AG04450 (cell line): ENCODE data around the gene KRTAP5-10. TPM values are rescaled to one million over a fixed set of nuclear protein-coding genes. Genes with fewer than 3 reads are reported as not detected.
"Not testable (repeated sequence)": the region's sequence is repeated elsewhere in the genome, so short reads cannot be mapped to it uniquely, and the experiment has no call there.

ENCODE experiments used
- CTCF ChIA-PET: fragments of 300-600, 350-600 bp; formaldehyde crosslinking; extraction: SDS; loops from one replicate; lab custom pipeline; 2022; ENCODE audit warnings: antibody characterized with exemption, inconsistent platforms; lab: Charles Lee
- POLR2A ChIA-PET: fragments of 350-600 bp; formaldehyde crosslinking; extraction: SDS; loops from one replicate; lab custom pipeline; 2021; ENCODE audit warnings: antibody characterized with exemption, inconsistent platforms; lab: Yijun Ruan, JAX
- DNase-seq: peaks from one replicate; pipeline ENCODE4 v3.0.0-alpha.2; 2011; ENCODE audit warnings: low read depth, low spot score
- H3K27ac ChIP-seq: one replicate; pipeline ENCODE4 v1.5.1; 2012; ENCODE audit warnings: low read depth, low read length, control low read depth
- H3K27me3 ChIP-seq: one replicate; pipeline ENCODE4 v1.6.0; 2012; ENCODE audit warnings: low read length; ENCODE audit not compliant: control insufficient read depth, insufficient read depth
- H3K4me3 ChIP-seq: 2 replicates; pipeline ENCODE4 v1.5.1; 2011; ENCODE audit warnings: mild to moderate bottlenecking, low read depth, low read length, control low read depth
- H3K9me3 ChIP-seq: 2 replicates; pipeline ENCODE4 v1.5.1; 2012; ENCODE audit warnings: low read length; ENCODE audit not compliant: control insufficient read depth, insufficient read depth
- CTCF ChIP-seq: IDR thresholded peaks from 2 replicates; pipeline ENCODE4 v1.5.1; 2011; ENCODE audit warnings: low read depth, low read length, control low read depth, inconsistent platforms
- polyA plus RNA-seq: library from polyadenylated mRNA; depleted of rRNA; stranded (reverse); fragments of >200 nt; gene quantifications from 2 replicates; pipeline ENCODE4 v1.2.3, GENCODE V29; 2011

KRTAP5-10 gene
- polyA plus RNA-seq, 1 experiment, result not detected

- TF ChIP-seq CTCF, result peak; percentile 94
- DNase-seq, result peak; percentile 32
- Histone ChIP-seq H3K9me3 (no peaks in the 10 kb centered on the region), H3K4me3 (no peak overlapping the region), H3K27me3 (peaks cover 3% of the 10 kb centered on the region), H3K27ac (no peak overlapping the region)
- ChIA-PET CTCF (interaction anchor here (0.6 to 1.3 kb wide), 5 partner anchors 9 to 274 kb away, joined by 3 to 7 read pairs (median 5); partner anchors contain the start of gene NADSYN1), POLR2A (no interaction called here)
Observed at GRCh38 chr11:71580057-71581003, 15.0 kb downstream of the KRTAP5-10 start.

GRCh38 chr11:71581826-71582225, 16.5 kb downstream of the KRTAP5-10 start:
- H3K27ac ChIP-seq, result no peak overlapping the region
- no peak overlapping the region for H3K4me3 ChIP-seq
- TF ChIP-seq CTCF, result no peak
- H3K9me3 ChIP-seq, result no peaks in the 10 kb centered on the region
- ChIA-PET CTCF (no interaction called here), POLR2A (no interaction called here)
- no peak for DNase-seq
- peaks cover 3% of the 10 kb centered on the region for H3K27me3 ChIP-seq

GRCh38 chr11:71582309-71582895, 17.0 kb downstream of the KRTAP5-10 start, which contains the start of gene KRTAP5-11:
Gene KRTAP5-11 (minus strand): TSS chr11:71582875. CDS start chr11:71582837, 38 bp downstream.
- H3K27ac ChIP-seq, result no peak within 1 kb of the TSS
- TF ChIP-seq CTCF, result no peak
- ChIA-PET CTCF (no interaction called here), POLR2A (no interaction called here)
- H3K9me3 ChIP-seq, result no peaks in the 10 kb centered on the region
- DNase-seq, result no peak
- peaks cover 3% of the 10 kb centered on the region for H3K27me3 ChIP-seq
- no peak within 1 kb of the TSS for H3K4me3 ChIP-seq

GRCh38 chr11:71582969-71583368, 17.6 kb downstream of the KRTAP5-10 start:
- POLR2A ChIA-PET, DNase-seq, CTCF ChIA-PET: not testable (repeated sequence)

GRCh38 chr11:71585673-71586072, 20.3 kb downstream of the KRTAP5-10 start:
- H3K4me3 ChIP-seq, H3K27me3 ChIP-seq, DNase-seq, H3K27ac ChIP-seq, H3K9me3 ChIP-seq, CTCF ChIA-PET, POLR2A ChIA-PET: not testable (repeated sequence)

More at GRCh38 chr11:71582969-71583368, 17.6 kb downstream of the KRTAP5-10 start:
- not testable (repeated sequence) for H3K4me3 ChIP-seq, H3K9me3 ChIP-seq, H3K27ac ChIP-seq, H3K27me3 ChIP-seq

- DNase-seq, POLR2A ChIA-PET, H3K27ac ChIP-seq, H3K4me3 ChIP-seq, CTCF ChIA-PET, H3K27me3 ChIP-seq, H3K9me3 ChIP-seq: not testable (repeated sequence)
Observed at GRCh38 chr11:71588314-71588713, 23.0 kb downstream of the KRTAP5-10 start.

- H3K27me3 ChIP-seq, DNase-seq, CTCF ChIA-PET, POLR2A ChIA-PET, H3K4me3 ChIP-seq, H3K9me3 ChIP-seq, H3K27ac ChIP-seq: not testable (repeated sequence)
Observed at GRCh38 chr11:71588822-71589545, 23.6 kb downstream of the KRTAP5-10 start.

GRCh38 chr11:71589546-71589920, 24.2 kb downstream of the KRTAP5-10 start:
- H3K9me3 ChIP-seq, CTCF ChIA-PET, DNase-seq, POLR2A ChIA-PET, H3K27ac ChIP-seq, H3K27me3 ChIP-seq, H3K4me3 ChIP-seq: not testable (repeated sequence)

- H3K4me3 ChIP-seq, DNase-seq, POLR2A ChIA-PET, CTCF ChIA-PET, H3K27ac ChIP-seq, H3K9me3 ChIP-seq, H3K27me3 ChIP-seq: not testable (repeated sequence)
Observed at GRCh38 chr11:71603221-71603620, 37.9 kb downstream of the KRTAP5-10 start.
